Measurements from ENCODE around the gene FAM83E. TPM values are rescaled to one million over a fixed set of nuclear protein-coding genes. Genes with fewer than 3 reads are reported as not detected.
A peak's percentile ranks its signal among the peaks of the same experiment; 100 is the strongest.

The FAM83E gene
- total RNA-seq, 1 donor from 2014 or later, result 3.2 TPM

GRCh38 chr19:48624791-48625723 lies 10.2 kb upstream of the FAM83E start:
- intact Hi-C loops (cut with DNase I), result no loop called here
- Histone ChIP-seq H3K36me3 (no peaks in the 10 kb centered on the region), H3K4me1 (peaks cover 33% of the 10 kb centered on the region), H3K27ac (peak overlapping the region; percentile 84), H3K4me3 (peak overlapping the region; percentile 19 to 39), H3K27me3 (no peaks in the 10 kb centered on the region), H3K9me3 (no peaks in the 10 kb centered on the region)
- DNase-seq (ENCODE audit: extremely low spot score in 2 of 2), result peak in 1 of 2 donors; percentile 88
- TF ChIP-seq POLR2A (IDR thresholded peaks at IDR 0.05) (no peak), POLR2AphosphoS5 (IDR thresholded peaks at IDR 0.05; ENCODE audit: insufficient read depth in 1 of 2, low read depth in 1 of 2) (no peak)
- TF ChIP-seq, protein P1, sequence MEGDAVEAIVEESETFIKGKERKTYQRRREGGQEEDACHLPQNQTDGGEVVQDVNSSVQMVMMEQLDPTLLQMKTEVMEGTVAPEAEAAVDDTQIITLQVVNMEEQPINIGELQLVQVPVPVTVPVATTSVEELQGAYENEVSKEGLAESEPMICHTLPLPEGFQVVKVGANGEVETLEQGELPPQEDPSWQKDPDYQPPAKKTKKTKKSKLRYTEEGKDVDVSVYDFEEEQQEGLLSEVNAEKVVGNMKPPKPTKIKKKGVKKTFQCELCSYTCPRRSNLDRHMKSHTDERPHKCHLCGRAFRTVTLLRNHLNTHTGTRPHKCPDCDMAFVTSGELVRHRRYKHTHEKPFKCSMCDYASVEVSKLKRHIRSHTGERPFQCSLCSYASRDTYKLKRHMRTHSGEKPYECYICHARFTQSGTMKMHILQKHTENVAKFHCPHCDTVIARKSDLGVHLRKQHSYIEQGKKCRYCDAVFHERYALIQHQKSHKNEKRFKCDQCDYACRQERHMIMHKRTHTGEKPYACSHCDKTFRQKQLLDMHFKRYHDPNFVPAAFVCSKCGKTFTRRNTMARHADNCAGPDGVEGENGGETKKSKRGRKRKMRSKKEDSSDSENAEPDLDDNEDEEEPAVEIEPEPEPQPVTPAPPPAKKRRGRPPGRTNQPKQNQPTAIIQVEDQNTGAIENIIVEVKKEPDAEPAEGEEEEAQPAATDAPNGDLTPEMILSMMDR (IDR thresholded peaks at IDR 0.05), result no peak

GRCh38 chr19:48624067-48624594 lies 9.3 kb upstream of the FAM83E start:
- Histone ChIP-seq H3K9me3 (no peaks in the 10 kb centered on the region), H3K4me1 (peaks cover 33% of the 10 kb centered on the region), H3K27ac (peak overlapping the region; percentile 84), H3K4me3 (peak overlapping the region; percentile 19 to 39), H3K36me3 (no peaks in the 10 kb centered on the region), H3K27me3 (no peaks in the 10 kb centered on the region)
- intact Hi-C loops (cut with DNase I), result no loop called here
- TF ChIP-seq, protein P1 (IDR thresholded peaks at IDR 0.05), result no peak
- TF ChIP-seq POLR2AphosphoS5 (IDR thresholded peaks at IDR 0.05; ENCODE audit: insufficient read depth in 1 of 2, low read depth in 1 of 2) (peak; percentile 75 to 77), POLR2A (IDR thresholded peaks at IDR 0.05) (no peak)
- DNase-seq (ENCODE audit: extremely low spot score in 2 of 2), result no peak

DNA sequence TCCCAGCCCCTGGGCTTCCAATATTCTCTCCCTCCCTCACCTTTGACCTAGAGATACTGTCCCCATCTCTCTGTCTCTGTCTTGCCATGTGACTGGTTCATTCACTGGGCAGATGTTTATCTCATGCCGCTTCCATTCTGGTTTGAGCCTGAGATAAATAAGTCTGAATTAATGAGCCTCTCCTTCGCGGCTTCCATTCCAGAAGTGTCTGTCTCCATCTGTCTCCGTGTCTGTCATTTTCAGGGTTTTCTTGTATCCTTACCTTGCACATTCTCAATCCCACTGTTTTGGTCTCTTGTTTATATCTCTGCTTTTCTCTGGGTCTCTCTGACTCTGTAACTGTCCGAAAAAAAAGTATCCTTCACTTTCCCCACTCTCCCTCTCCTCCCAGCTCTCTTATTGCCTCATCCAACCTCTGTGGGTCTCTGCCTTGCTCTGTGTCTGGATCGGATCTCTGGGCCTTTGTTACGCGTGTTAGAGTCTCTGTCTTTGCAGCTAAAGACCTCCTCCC lies 8.7 kb upstream of the FAM83E start:
- no peaks in the 10 kb centered on the region for H3K27me3 ChIP-seq
- TF ChIP-seq, protein P1 (IDR thresholded peaks at IDR 0.05), result no peak
- no peak for TF ChIP-seq POLR2AphosphoS5 (IDR thresholded peaks at IDR 0.05; ENCODE audit: insufficient read depth in 1 of 2, low read depth in 1 of 2)
- TF ChIP-seq POLR2A (IDR thresholded peaks at IDR 0.05), result no peak
- H3K4me1 ChIP-seq, result peaks cover 33% of the 10 kb centered on the region
- H3K27ac ChIP-seq, result peak overlapping the region; percentile 84
- no peaks in the 10 kb centered on the region for H3K36me3 ChIP-seq
- intact Hi-C loops (cut with DNase I), result no loop called here
- no peak for DNase-seq (ENCODE audit: extremely low spot score in 2 of 2)
- no peaks in the 10 kb centered on the region for H3K9me3 ChIP-seq
- H3K4me3 ChIP-seq, result peak overlapping the region; percentile 19 to 39

DNA sequence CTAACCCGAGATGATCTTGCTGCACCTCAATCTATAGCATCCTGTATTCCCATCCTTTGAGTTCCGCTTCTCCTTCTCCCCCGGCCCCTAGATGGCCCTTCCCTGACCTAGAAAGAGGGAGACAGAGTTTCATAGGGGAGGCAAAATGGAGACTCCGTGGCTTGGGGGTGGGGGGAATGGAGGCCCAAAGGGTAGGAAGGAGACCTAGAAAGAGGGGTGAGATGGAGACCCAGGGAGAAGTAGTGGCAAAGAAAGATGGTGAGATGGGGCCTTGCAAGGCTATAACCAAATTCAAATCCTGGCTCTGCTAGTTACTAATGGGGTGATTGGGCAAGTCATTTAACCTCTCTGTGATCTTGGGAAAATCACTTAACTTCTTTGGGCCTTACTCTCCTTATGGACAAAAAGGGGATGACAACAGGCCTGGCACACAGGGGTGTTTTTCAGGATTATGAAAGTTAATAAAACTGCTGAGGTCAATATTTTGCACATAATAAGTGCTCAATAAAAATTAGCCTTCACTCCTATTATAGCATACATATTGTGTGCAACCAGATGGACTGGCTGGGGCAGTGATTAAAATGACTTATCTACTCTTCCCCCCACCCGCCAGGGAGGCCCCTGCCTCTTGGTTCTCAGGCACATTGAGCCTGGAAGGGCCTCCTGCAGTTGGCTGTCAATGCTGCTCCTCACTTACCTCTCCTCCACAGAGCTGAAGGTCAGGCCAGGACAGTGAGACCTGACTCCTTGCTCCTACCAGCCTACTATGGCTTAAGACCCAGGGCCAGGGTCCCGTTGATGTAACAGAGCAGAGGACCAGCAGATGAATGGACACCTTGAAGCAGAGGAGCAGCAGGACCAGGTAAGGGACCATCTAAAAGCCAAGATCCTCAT lies 5.1 kb upstream of the FAM83E start:
- Histone ChIP-seq H3K4me3 (peak overlapping the region; percentile 64 to 95), H3K9me3 (no peaks in the 10 kb centered on the region), H3K4me1 (peaks cover 66% of the 10 kb centered on the region), H3K27me3 (no peaks in the 10 kb centered on the region), H3K36me3 (peaks cover 0 to 29% of the 10 kb centered on the region in 2 donors), H3K27ac (peak overlapping the region; percentile 93)
- no peak for DNase-seq (ENCODE audit: extremely low spot score in 2 of 2)
- TF ChIP-seq, protein P1 (IDR thresholded peaks at IDR 0.05), result no peak
- TF ChIP-seq POLR2AphosphoS5 (IDR thresholded peaks at IDR 0.05; ENCODE audit: insufficient read depth in 1 of 2, low read depth in 1 of 2), result no peak
- TF ChIP-seq POLR2A (IDR thresholded peaks at IDR 0.05), result no peak
- intact Hi-C loops (cut with DNase I), result no loop called here
